CD4-positive, alpha-beta T cell treated with Interleukin-17A for 1 hour (primary cell): ENCODE results near the gene AQP9.

Source experiments
- DNase-seq: peaks from one replicate; pipeline ENCODE4 v3.0.0-alpha.2; 2020

The AQP9 gene

GRCh38 chr15:58228718-58229117 is 90.5 kb downstream of the AQP9 start:
- no peak for DNase-seq

- DNase-seq = no peak
Observed at GRCh38 chr15:58229297-58229768, 91.2 kb downstream of the AQP9 start.

- no peak for DNase-seq
Observed at GRCh38 chr15:58232281-58233065, 94.3 kb downstream of the AQP9 start.

GRCh38 chr15:58233341-58233740 is 95.2 kb downstream of the AQP9 start:
- DNase-seq = no peak
